GM23338 (cell line): ENCODE data around the gene ST6GALNAC6. TPM values are rescaled to one million over a fixed set of nuclear protein-coding genes. Genes with fewer than 3 reads are reported as not detected.

ENCODE experiments used
- ATAC-seq: fragments of 200-7000 bp; cut with Tn5 transposase; 3 replicates; pipeline ENCODE4 v1.9.1; 2020
- DNase-seq: peaks from one replicate; pipeline ENCODE4 v3.0.0-alpha.2; 2015; ENCODE audit warnings: low spot score
- H2AFZ ChIP-seq: fragments of 200-600 bp; sonication (generic); 2 replicates; pipeline ENCODE4 v1.8.0; 2016; ENCODE audit warnings: antibody characterized with exemption, mild to moderate bottlenecking, moderate library complexity
- H3F3A ChIP-seq: fragments of 200-600 bp; sonication (generic); replicated peaks from 2 replicates; pipeline ENCODE4 v1.8.0; 2017; ENCODE audit warnings: antibody characterized with exemption, mixed run types, low read depth
- H3K27ac ChIP-seq: fragments of 200-600 bp; sonication (generic); 2 replicates; pipeline ENCODE4 v1.6.1; 2016; ENCODE audit warnings: low read depth
- H3K27me3 ChIP-seq: fragments of 200-600 bp; sonication (generic); 2 replicates; pipeline ENCODE4 v1.8.0; 2016; ENCODE audit warnings: mild to moderate bottlenecking, mixed run types, moderate library complexity; ENCODE audit not compliant: insufficient read depth
- H3K36me3 ChIP-seq: fragments of 200-600 bp; sonication (generic); 2 replicates; pipeline ENCODE4 v1.8.0; 2016; ENCODE audit warnings: mild to moderate bottlenecking; ENCODE audit not compliant: insufficient read depth
- H3K4me1 ChIP-seq: fragments of 200-600 bp; sonication (generic); 2 replicates; pipeline ENCODE4 v1.8.0; 2016; ENCODE audit warnings: mild to moderate bottlenecking, moderate library complexity; ENCODE audit not compliant: insufficient read depth
- H3K4me2 ChIP-seq: fragments of 200-600 bp; sonication (generic); 2 replicates; pipeline ENCODE4 v1.7.1; 2017; ENCODE audit warnings: mixed run types
- H3K4me3 ChIP-seq: fragments of 200-600 bp; sonication (generic); 2 replicates; pipeline ENCODE4 v1.6.1; 2016; ENCODE audit warnings: mixed run types
- H3K79me2 ChIP-seq: fragments of 200-600 bp; sonication (generic); replicated peaks from 2 replicates; pipeline ENCODE4 v1.8.0; 2017; ENCODE audit warnings: mild to moderate bottlenecking; ENCODE audit not compliant: insufficient read depth
- H3K9me2 ChIP-seq: fragments of 200-600 bp; sonication (generic); 2 replicates; pipeline ENCODE4 v1.8.0; 2017; ENCODE audit not compliant: insufficient read depth
- H4K20me1 ChIP-seq: fragments of 200-600 bp; sonication (generic); replicated peaks from 2 replicates; pipeline ENCODE4 v1.8.0; 2017; ENCODE audit warnings: mild to moderate bottlenecking; ENCODE audit not compliant: insufficient read depth
- H3K27ac Mint-ChIP-seq: 2 replicates; pipeline ENCODE4 v1.8.0; 2020; ENCODE audit warnings: inconsistent platforms, mild to moderate bottlenecking, moderate library complexity, mixed read lengths
- H3K27me3 Mint-ChIP-seq: 3 replicates; pipeline ENCODE4 v1.8.0; 2022; ENCODE audit warnings: low read depth, mild to moderate bottlenecking, moderate library complexity, mixed read lengths, inconsistent platforms; ENCODE audit not compliant: insufficient read depth, poor library complexity
- H3K36me3 Mint-ChIP-seq: 3 replicates; pipeline ENCODE4 v1.8.0; 2021; ENCODE audit warnings: low read depth, mild to moderate bottlenecking, inconsistent platforms, moderate library complexity, mixed read lengths
- H3K4me1 Mint-ChIP-seq: 3 replicates; pipeline ENCODE4 v1.8.0; 2020; ENCODE audit warnings: mild to moderate bottlenecking, inconsistent platforms, mixed read lengths
- H3K4me3 Mint-ChIP-seq: 3 replicates; pipeline ENCODE4 v1.8.0; 2021; ENCODE audit warnings: moderate library complexity, mild to moderate bottlenecking, inconsistent platforms, mixed read lengths
- H3K9me3 Mint-ChIP-seq: 3 replicates; pipeline ENCODE4 v1.8.0; 2020; ENCODE audit warnings: moderate library complexity, mild to moderate bottlenecking, inconsistent platforms, mixed read lengths
- CREB1 ChIP-seq: fragments of 250-450 bp; sonication (Bioruptor Pico); IDR thresholded peaks from 2 replicates; pipeline ENCODE4 v1.5.0; 2020; ENCODE audit warnings: low read depth, mild to moderate bottlenecking, moderate library complexity
- EZH2 ChIP-seq: fragments of 200-600 bp; sonication (generic); IDR thresholded peaks from one replicate; pipeline ENCODE4 v1.8.0; 2017; ENCODE audit warnings: antibody characterized with exemption, mild to moderate bottlenecking, low read depth; ENCODE audit not compliant: unreplicated experiment
- EZH2phosphoT487 ChIP-seq: fragments of 200-600 bp; sonication (generic); IDR thresholded peaks from one replicate; pipeline ENCODE4 v1.8.1; 2018; ENCODE audit warnings: antibody characterized with exemption; ENCODE audit not compliant: unreplicated experiment
- JUNB ChIP-seq: IDR thresholded peaks from one replicate; pipeline ENCODE4 v1.6.1; 2016; ENCODE audit warnings: antibody characterized with exemption; ENCODE audit not compliant: unreplicated experiment
- NANOG ChIP-seq: IDR thresholded peaks from 2 replicates; pipeline ENCODE4 v1.6.1; 2016; ENCODE audit warnings: antibody characterized with exemption, borderline replicate concordance
- POLR2AphosphoS5 ChIP-seq: IDR thresholded peaks from 2 replicates; pipeline ENCODE4 v1.6.1; 2016; ENCODE audit warnings: antibody characterized with exemption, low read depth
- STAT1 ChIP-seq: IDR thresholded peaks from one replicate; pipeline ENCODE4 v1.6.1; 2016; ENCODE audit warnings: antibody characterized with exemption; ENCODE audit not compliant: unreplicated experiment
- ZNF114 ChIP-seq: fragments of 250-450 bp; sonication (Bioruptor Pico); IDR thresholded peaks from 2 replicates; pipeline ENCODE4 v1.5.0; 2020; ENCODE audit warnings: mild to moderate bottlenecking, moderate library complexity
- ZNF331 ChIP-seq: fragments of 250-450 bp; sonication (Bioruptor Pico); IDR thresholded peaks from 2 replicates; pipeline ENCODE4 v1.5.0; 2020; ENCODE audit warnings: low read depth, mild to moderate bottlenecking, moderate library complexity
- polyA plus RNA-seq: library from polyadenylated mRNA; unstranded; fragments of >200 nt; fragmentation: Nextera tagmentation; extraction: Ambion mirVana; gene quantifications from 2 replicates; pipeline ENCODE4 v1.2.1, GENCODE V29; 2016
- total RNA-seq: library from RNA; depleted of rRNA; stranded (reverse); fragments of >200 nt; shearing (Covaris generic); gene quantifications from 2 replicates; pipeline ENCODE4 v1.2.3, GENCODE V29; 2014
- TF ChIP-seq, protein P1 (sequence below): IDR thresholded peaks from 2 replicates; pipeline ENCODE4 v1.6.1; 2016; ENCODE audit warnings: antibody characterized with exemption
- TF ChIP-seq, protein P2 (sequence below), 2 experiments: fragments of 200-600 bp in 1 of 2; sonication (generic) in 1 of 2; conservative IDR thresholded peaks; 2 replicates each; pipeline versions ENCODE4 v1.5.1 to v1.6.1; 2016 to 2017; ENCODE audit warnings: antibody characterized with exemption in 2 of 2, low read depth in 2 of 2, mild to moderate bottlenecking in 2 of 2, moderate library complexity in 1 of 2
- TF ChIP-seq, protein P3 (sequence below): IDR thresholded peaks from one replicate; pipeline ENCODE4 v1.6.1; 2018; ENCODE audit warnings: antibody characterized with exemption; ENCODE audit not compliant: unreplicated experiment
- TF ChIP-seq, protein P4 (sequence below): fragments of 250-450 bp; sonication (Bioruptor Pico); IDR thresholded peaks from 2 replicates; pipeline ENCODE4 v1.5.0; 2020; ENCODE audit warnings: mild to moderate bottlenecking, moderate library complexity

Gene ST6GALNAC6
- total and polyA plus RNA-seq, 2 experiments from 2014 or later = 20.7 to 39.2 TPM

DNA sequence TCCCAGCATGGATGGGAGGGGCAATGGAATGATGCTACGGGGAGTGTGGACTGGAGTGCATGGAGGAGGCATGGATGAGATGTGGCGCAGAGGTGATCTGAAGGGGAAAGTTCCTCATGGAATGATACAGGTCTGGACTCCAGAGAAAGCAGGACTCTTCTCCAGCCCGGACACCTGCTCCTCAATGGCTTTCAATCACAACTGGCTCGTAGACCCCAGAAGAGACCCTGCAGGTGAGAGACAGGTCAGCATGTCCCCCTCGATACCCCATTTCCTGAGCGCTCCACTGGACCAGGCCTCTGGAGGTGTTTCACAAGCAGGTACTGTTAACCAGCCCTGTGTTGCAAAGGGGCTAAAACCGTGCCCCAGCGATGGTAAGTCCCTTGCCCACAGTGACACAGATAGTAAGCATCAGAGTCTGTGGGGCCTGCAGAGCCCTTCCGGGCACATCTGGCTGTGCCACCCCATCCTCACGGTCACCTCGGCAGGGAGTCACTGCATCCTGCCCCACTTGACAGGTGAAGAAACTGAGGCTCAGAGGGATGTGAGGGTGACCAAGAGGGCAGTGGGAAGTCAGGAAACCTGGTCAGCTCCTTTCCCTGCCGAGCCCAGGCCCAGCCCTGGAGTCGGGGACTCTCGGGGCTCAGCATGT is 43.7 kb upstream of the ST6GALNAC6 start:
- peaks cover 32% of the 10 kb centered on the region for H3K27me3 Mint-ChIP-seq
- Histone ChIP-seq H3K27ac (0 out of 2 replicates have a peak overlapping the region, but pooled peaks have one; percentile 39), H3K4me2 (no peak overlapping the region), H3K4me3 (no peak overlapping the region), H4K20me1 (no peaks in the 10 kb centered on the region; the same call in 1 of the 2 replicates), H3K9me2 (no peaks in the 10 kb centered on the region), H2AFZ (no peak overlapping the region), H3K79me2 (no peaks in the 10 kb centered on the region), H3K36me3 (no peaks in the 10 kb centered on the region), H3K27me3 (no peaks in the 10 kb centered on the region), H3F3A (peaks cover 24% of the 10 kb centered on the region), H3K4me1 (peaks cover 26% of the 10 kb centered on the region)
- no peaks in the 10 kb centered on the region for H3K9me3 Mint-ChIP-seq
- peak overlapping the region; percentile 75; the same call in 1 of the 2 replicates for H3K27ac Mint-ChIP-seq
- DNase-seq = no peak
- no peak for TF ChIP-seq EZH2
- TF ChIP-seq, protein P1, sequence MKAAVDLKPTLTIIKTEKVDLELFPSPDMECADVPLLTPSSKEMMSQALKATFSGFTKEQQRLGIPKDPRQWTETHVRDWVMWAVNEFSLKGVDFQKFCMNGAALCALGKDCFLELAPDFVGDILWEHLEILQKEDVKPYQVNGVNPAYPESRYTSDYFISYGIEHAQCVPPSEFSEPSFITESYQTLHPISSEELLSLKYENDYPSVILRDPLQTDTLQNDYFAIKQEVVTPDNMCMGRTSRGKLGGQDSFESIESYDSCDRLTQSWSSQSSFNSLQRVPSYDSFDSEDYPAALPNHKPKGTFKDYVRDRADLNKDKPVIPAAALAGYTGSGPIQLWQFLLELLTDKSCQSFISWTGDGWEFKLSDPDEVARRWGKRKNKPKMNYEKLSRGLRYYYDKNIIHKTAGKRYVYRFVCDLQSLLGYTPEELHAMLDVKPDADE = no peak
- no peak for TF ChIP-seq ZNF331 (CRISPR knock-in tag)
- TF ChIP-seq, protein P2, sequence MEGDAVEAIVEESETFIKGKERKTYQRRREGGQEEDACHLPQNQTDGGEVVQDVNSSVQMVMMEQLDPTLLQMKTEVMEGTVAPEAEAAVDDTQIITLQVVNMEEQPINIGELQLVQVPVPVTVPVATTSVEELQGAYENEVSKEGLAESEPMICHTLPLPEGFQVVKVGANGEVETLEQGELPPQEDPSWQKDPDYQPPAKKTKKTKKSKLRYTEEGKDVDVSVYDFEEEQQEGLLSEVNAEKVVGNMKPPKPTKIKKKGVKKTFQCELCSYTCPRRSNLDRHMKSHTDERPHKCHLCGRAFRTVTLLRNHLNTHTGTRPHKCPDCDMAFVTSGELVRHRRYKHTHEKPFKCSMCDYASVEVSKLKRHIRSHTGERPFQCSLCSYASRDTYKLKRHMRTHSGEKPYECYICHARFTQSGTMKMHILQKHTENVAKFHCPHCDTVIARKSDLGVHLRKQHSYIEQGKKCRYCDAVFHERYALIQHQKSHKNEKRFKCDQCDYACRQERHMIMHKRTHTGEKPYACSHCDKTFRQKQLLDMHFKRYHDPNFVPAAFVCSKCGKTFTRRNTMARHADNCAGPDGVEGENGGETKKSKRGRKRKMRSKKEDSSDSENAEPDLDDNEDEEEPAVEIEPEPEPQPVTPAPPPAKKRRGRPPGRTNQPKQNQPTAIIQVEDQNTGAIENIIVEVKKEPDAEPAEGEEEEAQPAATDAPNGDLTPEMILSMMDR (conservative IDR thresholded peaks at IDR 0.05; ENCODE audit: low read depth in 2 of 2) = no peak; a peak in 1 of 4 replicates
- no peak for TF ChIP-seq POLR2AphosphoS5
- TF ChIP-seq, protein P3, sequence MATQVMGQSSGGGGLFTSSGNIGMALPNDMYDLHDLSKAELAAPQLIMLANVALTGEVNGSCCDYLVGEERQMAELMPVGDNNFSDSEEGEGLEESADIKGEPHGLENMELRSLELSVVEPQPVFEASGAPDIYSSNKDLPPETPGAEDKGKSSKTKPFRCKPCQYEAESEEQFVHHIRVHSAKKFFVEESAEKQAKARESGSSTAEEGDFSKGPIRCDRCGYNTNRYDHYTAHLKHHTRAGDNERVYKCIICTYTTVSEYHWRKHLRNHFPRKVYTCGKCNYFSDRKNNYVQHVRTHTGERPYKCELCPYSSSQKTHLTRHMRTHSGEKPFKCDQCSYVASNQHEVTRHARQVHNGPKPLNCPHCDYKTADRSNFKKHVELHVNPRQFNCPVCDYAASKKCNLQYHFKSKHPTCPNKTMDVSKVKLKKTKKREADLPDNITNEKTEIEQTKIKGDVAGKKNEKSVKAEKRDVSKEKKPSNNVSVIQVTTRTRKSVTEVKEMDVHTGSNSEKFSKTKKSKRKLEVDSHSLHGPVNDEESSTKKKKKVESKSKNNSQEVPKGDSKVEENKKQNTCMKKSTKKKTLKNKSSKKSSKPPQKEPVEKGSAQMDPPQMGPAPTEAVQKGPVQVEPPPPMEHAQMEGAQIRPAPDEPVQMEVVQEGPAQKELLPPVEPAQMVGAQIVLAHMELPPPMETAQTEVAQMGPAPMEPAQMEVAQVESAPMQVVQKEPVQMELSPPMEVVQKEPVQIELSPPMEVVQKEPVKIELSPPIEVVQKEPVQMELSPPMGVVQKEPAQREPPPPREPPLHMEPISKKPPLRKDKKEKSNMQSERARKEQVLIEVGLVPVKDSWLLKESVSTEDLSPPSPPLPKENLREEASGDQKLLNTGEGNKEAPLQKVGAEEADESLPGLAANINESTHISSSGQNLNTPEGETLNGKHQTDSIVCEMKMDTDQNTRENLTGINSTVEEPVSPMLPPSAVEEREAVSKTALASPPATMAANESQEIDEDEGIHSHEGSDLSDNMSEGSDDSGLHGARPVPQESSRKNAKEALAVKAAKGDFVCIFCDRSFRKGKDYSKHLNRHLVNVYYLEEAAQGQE = no peak
- TF ChIP-seq JUNB = no peak
- TF ChIP-seq EZH2phosphoT487 = no peak
- TF ChIP-seq, protein P4, sequence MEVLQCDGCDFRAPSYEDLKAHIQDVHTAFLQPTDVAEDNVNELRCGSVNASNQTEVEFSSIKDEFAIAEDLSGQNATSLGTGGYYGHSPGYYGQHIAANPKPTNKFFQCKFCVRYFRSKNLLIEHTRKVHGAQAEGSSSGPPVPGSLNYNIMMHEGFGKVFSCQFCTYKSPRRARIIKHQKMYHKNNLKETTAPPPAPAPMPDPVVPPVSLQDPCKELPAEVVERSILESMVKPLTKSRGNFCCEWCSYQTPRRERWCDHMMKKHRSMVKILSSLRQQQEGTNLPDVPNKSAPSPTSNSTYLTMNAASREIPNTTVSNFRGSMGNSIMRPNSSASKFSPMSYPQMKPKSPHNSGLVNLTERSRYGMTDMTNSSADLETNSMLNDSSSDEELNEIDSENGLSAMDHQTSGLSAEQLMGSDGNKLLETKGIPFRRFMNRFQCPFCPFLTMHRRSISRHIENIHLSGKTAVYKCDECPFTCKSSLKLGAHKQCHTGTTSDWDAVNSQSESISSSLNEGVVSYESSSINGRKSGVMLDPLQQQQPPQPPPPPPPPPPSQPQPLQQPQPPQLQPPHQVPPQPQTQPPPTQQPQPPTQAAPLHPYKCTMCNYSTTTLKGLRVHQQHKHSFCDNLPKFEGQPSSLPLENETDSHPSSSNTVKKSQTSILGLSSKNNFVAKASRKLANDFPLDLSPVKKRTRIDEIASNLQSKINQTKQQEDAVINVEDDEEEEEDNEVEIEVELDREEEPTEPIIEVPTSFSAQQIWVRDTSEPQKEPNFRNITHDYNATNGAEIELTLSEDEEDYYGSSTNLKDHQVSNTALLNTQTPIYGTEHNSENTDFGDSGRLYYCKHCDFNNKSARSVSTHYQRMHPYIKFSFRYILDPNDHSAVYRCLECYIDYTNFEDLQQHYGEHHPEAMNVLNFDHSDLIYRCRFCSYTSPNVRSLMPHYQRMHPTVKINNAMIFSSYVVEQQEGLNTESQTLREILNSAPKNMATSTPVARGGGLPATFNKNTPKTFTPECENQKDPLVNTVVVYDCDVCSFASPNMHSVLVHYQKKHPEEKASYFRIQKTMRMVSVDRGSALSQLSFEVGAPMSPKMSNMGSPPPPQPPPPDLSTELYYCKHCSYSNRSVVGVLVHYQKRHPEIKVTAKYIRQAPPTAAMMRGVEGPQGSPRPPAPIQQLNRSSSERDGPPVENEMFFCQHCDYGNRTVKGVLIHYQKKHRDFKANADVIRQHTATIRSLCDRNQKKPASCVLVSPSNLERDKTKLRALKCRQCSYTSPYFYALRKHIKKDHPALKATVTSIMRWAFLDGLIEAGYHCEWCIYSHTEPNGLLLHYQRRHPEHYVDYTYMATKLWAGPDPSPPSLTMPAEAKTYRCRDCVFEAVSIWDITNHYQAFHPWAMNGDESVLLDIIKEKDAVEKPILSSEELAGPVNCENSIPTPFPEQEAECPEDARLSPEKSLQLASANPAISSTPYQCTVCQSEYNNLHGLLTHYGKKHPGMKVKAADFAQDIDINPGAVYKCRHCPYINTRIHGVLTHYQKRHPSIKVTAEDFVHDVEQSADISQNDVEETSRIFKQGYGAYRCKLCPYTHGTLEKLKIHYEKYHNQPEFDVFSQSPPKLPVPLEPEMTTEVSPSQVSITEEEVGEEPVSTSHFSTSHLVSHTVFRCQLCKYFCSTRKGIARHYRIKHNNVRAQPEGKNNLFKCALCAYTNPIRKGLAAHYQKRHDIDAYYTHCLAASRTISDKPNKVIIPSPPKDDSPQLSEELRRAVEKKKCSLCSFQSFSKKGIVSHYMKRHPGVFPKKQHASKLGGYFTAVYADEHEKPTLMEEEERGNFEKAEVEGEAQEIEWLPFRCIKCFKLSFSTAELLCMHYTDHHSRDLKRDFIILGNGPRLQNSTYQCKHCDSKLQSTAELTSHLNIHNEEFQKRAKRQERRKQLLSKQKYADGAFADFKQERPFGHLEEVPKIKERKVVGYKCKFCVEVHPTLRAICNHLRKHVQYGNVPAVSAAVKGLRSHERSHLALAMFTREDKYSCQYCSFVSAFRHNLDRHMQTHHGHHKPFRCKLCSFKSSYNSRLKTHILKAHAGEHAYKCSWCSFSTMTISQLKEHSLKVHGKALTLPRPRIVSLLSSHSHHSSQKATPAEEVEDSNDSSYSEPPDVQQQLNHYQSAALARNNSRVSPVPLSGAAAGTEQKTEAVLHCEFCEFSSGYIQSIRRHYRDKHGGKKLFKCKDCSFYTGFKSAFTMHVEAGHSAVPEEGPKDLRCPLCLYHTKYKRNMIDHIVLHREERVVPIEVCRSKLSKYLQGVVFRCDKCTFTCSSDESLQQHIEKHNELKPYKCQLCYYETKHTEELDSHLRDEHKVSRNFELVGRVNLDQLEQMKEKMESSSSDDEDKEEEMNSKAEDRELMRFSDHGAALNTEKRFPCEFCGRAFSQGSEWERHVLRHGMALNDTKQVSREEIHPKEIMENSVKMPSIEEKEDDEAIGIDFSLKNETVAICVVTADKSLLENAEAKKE (CRISPR knock-in tag) = no peak
- TF ChIP-seq NANOG = no peak
- no peak for TF ChIP-seq STAT1
- TF ChIP-seq CREB1 (CRISPR knock-in tag) = no peak
- no peak for TF ChIP-seq ZNF114 (CRISPR knock-in tag)
- H3K36me3 Mint-ChIP-seq = peaks cover 40% of the 10 kb centered on the region
- ATAC-seq = no peak
- peaks cover 37% of the 10 kb centered on the region for H3K4me1 Mint-ChIP-seq
- no peak overlapping the region for H3K4me3 Mint-ChIP-seq
